Measurements from ENCODE around the gene C1GALT1. TPM values are rescaled to one million over a fixed set of nuclear protein-coding genes. Genes with fewer than 3 reads are reported as not detected.
A peak's percentile ranks its signal among the peaks of the same experiment; 100 is the strongest.

Gene C1GALT1
- total RNA-seq, 1 experiment from 2014 or later, result 106 TPM

GRCh38 chr7:7176406-7177043, 5.8 kb upstream of the C1GALT1 start:
- no peaks in the 10 kb centered on the region for H3K27me3 Mint-ChIP-seq (ENCODE audit: low read depth)
- CTCF ChIA-PET, result interaction anchor here (0.6 kb wide), 1 partner anchor 71 kb away, joined by 3 read pairs; no protein-coding TSS in a partner anchor
- H3K4me3 Mint-ChIP-seq, result no peak overlapping the region
- TF ChIP-seq USF1 (CRISPR knock-in tag; IDR thresholded peaks at IDR 0.05) (peak; percentile 63; the same call in 1 of the 2 replicates), MXD4 (CRISPR knock-in tag; IDR thresholded peaks at IDR 0.05; ENCODE audit: borderline replicate concordance) (no peak), NR3C1 (CRISPR knock-in tag; conservative IDR thresholded peaks at IDR 0.05; ENCODE audit: low read depth) (no peak), ESRRA (CRISPR knock-in tag; IDR thresholded peaks at IDR 0.05; ENCODE audit: borderline replicate concordance) (no peak), USF2 (CRISPR knock-in tag; IDR thresholded peaks at IDR 0.05) (peak; percentile 79)
- DNase-seq (ENCODE audit: low spot score), result no peak
- peak; percentile 67 for ATAC-seq
- peaks cover 45% of the 10 kb centered on the region for H3K4me1 Mint-ChIP-seq
- peak overlapping the region; percentile 32; the same call in 1 of the 2 replicates for H3K27ac Mint-ChIP-seq
- POLR2A ChIA-PET, result interaction anchor here (1.0 to 1.1 kb wide), 2 partner anchors 13 to 73 kb away, joined by 3 read pairs; no protein-coding TSS in a partner anchor
- peaks cover 11% of the 10 kb centered on the region; the same call in 1 of the 2 replicates for H3K36me3 Mint-ChIP-seq
- peaks cover 16% of the 10 kb centered on the region for H3K9me3 Mint-ChIP-seq

- TF ChIP-seq, protein P1, sequence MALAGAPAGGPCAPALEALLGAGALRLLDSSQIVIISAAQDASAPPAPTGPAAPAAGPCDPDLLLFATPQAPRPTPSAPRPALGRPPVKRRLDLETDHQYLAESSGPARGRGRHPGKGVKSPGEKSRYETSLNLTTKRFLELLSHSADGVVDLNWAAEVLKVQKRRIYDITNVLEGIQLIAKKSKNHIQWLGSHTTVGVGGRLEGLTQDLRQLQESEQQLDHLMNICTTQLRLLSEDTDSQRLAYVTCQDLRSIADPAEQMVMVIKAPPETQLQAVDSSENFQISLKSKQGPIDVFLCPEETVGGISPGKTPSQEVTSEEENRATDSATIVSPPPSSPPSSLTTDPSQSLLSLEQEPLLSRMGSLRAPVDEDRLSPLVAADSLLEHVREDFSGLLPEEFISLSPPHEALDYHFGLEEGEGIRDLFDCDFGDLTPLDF (CRISPR knock-in tag; IDR thresholded peaks at IDR 0.05), result no peak
- TF ChIP-seq GABPB1 (CRISPR knock-in tag; IDR thresholded peaks at IDR 0.05), result peak; percentile 87
- ATAC-seq, result no peak
- ChIA-PET CTCF (no interaction called here), POLR2A (interaction anchor here (1.0 to 1.1 kb wide), 2 partner anchors 13 to 74 kb away, joined by 3 read pairs; no protein-coding TSS in a partner anchor)
- Mint-ChIP-seq H3K27ac (peak overlapping the region; percentile 6; the same call in 1 of the 2 replicates), H3K36me3 (peaks cover 11% of the 10 kb centered on the region; the same call in 1 of the 2 replicates), H3K4me3 (no peak overlapping the region), H3K27me3 (ENCODE audit: low read depth) (no peaks in the 10 kb centered on the region), H3K9me3 (peaks cover 13% of the 10 kb centered on the region), H3K4me1 (peaks cover 48% of the 10 kb centered on the region)
- no peak for DNase-seq (ENCODE audit: low spot score)
These were observed 5.3 kb upstream of the C1GALT1 start for GRCh38 chr7:7177044-7177517.

DNA sequence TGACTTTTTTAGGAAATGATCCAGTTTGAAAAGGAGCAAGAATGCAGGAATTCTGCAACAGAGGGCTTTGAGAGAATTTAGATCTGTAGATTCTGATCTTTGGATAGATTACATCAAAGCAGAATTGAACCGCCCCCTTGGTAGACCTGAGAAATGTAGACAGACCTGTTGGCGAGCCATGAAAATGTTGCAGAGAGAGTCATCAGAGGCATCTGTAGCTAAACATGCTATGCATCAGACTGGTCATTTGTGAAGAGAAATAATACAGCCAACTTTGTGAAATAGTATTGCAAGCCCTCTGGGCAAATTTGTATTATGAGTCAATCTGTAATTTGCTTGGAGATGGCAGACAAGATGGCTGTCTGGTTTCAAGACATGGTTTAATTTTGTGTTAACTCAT, 4.3 kb upstream of the C1GALT1 start:
- CTCF ChIA-PET, result no interaction called here
- Mint-ChIP-seq H3K27me3 (ENCODE audit: low read depth) (no peaks in the 10 kb centered on the region), H3K9me3 (peaks cover 3% of the 10 kb centered on the region), H3K27ac (no peak overlapping the region), H3K4me1 (peaks cover 48% of the 10 kb centered on the region), H3K36me3 (0 out of 2 replicates have a peak, but pooled peaks cover 5% of the 10 kb centered on the region), H3K4me3 (no peak overlapping the region)
- DNase-seq (ENCODE audit: low spot score), result no peak
- ATAC-seq, result no peak
- POLR2A ChIA-PET, result no interaction called here
- no peak for TF ChIP-seq FOXJ3 (CRISPR knock-in tag; IDR thresholded peaks at IDR 0.05; ENCODE audit: borderline replicate concordance)
- TF ChIP-seq, protein P2, sequence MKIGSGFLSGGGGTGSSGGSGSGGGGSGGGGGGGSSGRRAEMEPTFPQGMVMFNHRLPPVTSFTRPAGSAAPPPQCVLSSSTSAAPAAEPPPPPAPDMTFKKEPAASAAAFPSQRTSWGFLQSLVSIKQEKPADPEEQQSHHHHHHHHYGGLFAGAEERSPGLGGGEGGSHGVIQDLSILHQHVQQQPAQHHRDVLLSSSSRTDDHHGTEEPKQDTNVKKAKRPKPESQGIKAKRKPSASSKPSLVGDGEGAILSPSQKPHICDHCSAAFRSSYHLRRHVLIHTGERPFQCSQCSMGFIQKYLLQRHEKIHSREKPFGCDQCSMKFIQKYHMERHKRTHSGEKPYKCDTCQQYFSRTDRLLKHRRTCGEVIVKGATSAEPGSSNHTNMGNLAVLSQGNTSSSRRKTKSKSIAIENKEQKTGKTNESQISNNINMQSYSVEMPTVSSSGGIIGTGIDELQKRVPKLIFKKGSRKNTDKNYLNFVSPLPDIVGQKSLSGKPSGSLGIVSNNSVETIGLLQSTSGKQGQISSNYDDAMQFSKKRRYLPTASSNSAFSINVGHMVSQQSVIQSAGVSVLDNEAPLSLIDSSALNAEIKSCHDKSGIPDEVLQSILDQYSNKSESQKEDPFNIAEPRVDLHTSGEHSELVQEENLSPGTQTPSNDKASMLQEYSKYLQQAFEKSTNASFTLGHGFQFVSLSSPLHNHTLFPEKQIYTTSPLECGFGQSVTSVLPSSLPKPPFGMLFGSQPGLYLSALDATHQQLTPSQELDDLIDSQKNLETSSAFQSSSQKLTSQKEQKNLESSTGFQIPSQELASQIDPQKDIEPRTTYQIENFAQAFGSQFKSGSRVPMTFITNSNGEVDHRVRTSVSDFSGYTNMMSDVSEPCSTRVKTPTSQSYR (CRISPR knock-in tag; IDR thresholded peaks at IDR 0.05), result no peak
- TF ChIP-seq SMAD3 (CRISPR knock-in tag; IDR thresholded peaks at IDR 0.05; ENCODE audit: borderline replicate concordance), result no peak
- no peak for TF ChIP-seq ETV6 (CRISPR knock-in tag; IDR thresholded peaks at IDR 0.05)
- TF ChIP-seq, protein P3, sequence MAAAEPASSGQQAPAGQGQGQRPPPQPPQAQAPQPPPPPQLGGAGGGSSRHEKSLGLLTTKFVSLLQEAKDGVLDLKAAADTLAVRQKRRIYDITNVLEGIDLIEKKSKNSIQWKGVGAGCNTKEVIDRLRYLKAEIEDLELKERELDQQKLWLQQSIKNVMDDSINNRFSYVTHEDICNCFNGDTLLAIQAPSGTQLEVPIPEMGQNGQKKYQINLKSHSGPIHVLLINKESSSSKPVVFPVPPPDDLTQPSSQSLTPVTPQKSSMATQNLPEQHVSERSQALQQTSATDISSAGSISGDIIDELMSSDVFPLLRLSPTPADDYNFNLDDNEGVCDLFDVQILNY (CRISPR knock-in tag; IDR thresholded peaks at IDR 0.05), result no peak
- TF ChIP-seq CBFB (CRISPR knock-in tag; IDR thresholded peaks at IDR 0.05; ENCODE audit: low read depth), result no peak
- no peak for TF ChIP-seq RORB (CRISPR knock-in tag; IDR thresholded peaks at IDR 0.05)
- TF ChIP-seq, protein P4, sequence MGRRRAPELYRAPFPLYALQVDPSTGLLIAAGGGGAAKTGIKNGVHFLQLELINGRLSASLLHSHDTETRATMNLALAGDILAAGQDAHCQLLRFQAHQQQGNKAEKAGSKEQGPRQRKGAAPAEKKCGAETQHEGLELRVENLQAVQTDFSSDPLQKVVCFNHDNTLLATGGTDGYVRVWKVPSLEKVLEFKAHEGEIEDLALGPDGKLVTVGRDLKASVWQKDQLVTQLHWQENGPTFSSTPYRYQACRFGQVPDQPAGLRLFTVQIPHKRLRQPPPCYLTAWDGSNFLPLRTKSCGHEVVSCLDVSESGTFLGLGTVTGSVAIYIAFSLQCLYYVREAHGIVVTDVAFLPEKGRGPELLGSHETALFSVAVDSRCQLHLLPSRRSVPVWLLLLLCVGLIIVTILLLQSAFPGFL (CRISPR knock-in tag; IDR thresholded peaks at IDR 0.05; ENCODE audit: borderline replicate concordance), result no peak
- no peak for TF ChIP-seq MAX (CRISPR knock-in tag; IDR thresholded peaks at IDR 0.05)
- no peak for TF ChIP-seq NFE2L1 (CRISPR knock-in tag; IDR thresholded peaks at IDR 0.05)
- TF ChIP-seq SMAD4 (CRISPR knock-in tag; IDR thresholded peaks at IDR 0.05), result no peak
- TF ChIP-seq MXD4 (CRISPR knock-in tag; IDR thresholded peaks at IDR 0.05; ENCODE audit: borderline replicate concordance), result no peak
- no peak for TF ChIP-seq ESRRA (CRISPR knock-in tag; IDR thresholded peaks at IDR 0.05; ENCODE audit: borderline replicate concordance)
- TF ChIP-seq ATF1 (CRISPR knock-in tag; IDR thresholded peaks at IDR 0.05), result no peak
- no peak for TF ChIP-seq SP1 (CRISPR knock-in tag; conservative IDR thresholded peaks at IDR 0.05)
- TF ChIP-seq ATF6 (CRISPR knock-in tag; IDR thresholded peaks at IDR 0.05), result no peak

All from WTC11 (cell line).